ENCODE results near the gene TAB2.
A peak's percentile ranks its signal among the peaks of the same experiment; 100 is the strongest.
"Not testable (repeated sequence)": the region's sequence is repeated elsewhere in the genome, so short reads cannot be mapped to it uniquely, and the experiment has no call there.

Gene TAB2

GRCh38 chr6:149316740-149317643, 520 bp upstream of the TAB2 start:
- FAIRE-seq (no peak), DNase-seq (ENCODE audit: insufficient read length, low spot score) (no peak)
- no peak for TF ChIP-seq CTCF (IDR thresholded peaks at IDR 0.05; ENCODE audit: insufficient read depth, missing control alignments)

- no peak for TF ChIP-seq CTCF (IDR thresholded peaks at IDR 0.05; ENCODE audit: insufficient read depth, missing control alignments)
- FAIRE-seq, result no peak
- DNase-seq (ENCODE audit: insufficient read length, low spot score), result no peak
These were observed 1.2 kb downstream of the TAB2 start for GRCh38 chr6:149318581-149319286.

GRCh38 chr6:149319422-149319821, 1.9 kb downstream of the TAB2 start:
- DNase-seq (ENCODE audit: insufficient read length, low spot score) (no peak), FAIRE-seq (peak; percentile 53)
- no peak for TF ChIP-seq CTCF (IDR thresholded peaks at IDR 0.05; ENCODE audit: insufficient read depth, missing control alignments)

GRCh38 chr6:149320016-149320415, 2.5 kb downstream of the TAB2 start:
- not testable (repeated sequence) for DNase-seq (ENCODE audit: insufficient read length, low spot score); FAIRE-seq

GRCh38 chr6:149320796-149321195, 3.3 kb downstream of the TAB2 start:
- FAIRE-seq, result peak; percentile 46
- TF ChIP-seq CTCF (IDR thresholded peaks at IDR 0.05; ENCODE audit: insufficient read depth, missing control alignments), result no peak
- no peak for DNase-seq (ENCODE audit: insufficient read length, low spot score)

GRCh38 chr6:149323353-149323752, 5.8 kb downstream of the TAB2 start:
- DNase-seq (ENCODE audit: insufficient read length, low spot score) (no peak), FAIRE-seq (peak; percentile 11)
- no peak for TF ChIP-seq CTCF (IDR thresholded peaks at IDR 0.05; ENCODE audit: insufficient read depth, missing control alignments)

- FAIRE-seq, result no peak
- TF ChIP-seq CTCF (IDR thresholded peaks at IDR 0.05; ENCODE audit: insufficient read depth, missing control alignments), result no peak
- no peak for DNase-seq (ENCODE audit: insufficient read length, low spot score)
These were observed 6.4 kb downstream of the TAB2 start for GRCh38 chr6:149323925-149324324.

All from D721Med (cell line).